Brain microvascular endothelial cell (primary cell): ENCODE measurements around the gene HACD3.

ENCODE experiments used
- DNase-seq: peaks from one replicate; pipeline ENCODE4 v3.0.0-alpha.2; 2020
- H3K27ac ChIP-seq: fragments of 250-450 bp; sonication (Bioruptor Pico); 2 replicates; pipeline ENCODE4 v1.5.1; 2020; ENCODE audit warnings: mild to moderate bottlenecking, moderate library complexity
- H3K27me3 ChIP-seq: fragments of 250-450 bp; sonication (Bioruptor Pico); replicated peaks from 2 replicates; pipeline ENCODE4 v1.5.1; 2020; ENCODE audit warnings: mild to moderate bottlenecking
- H3K36me3 ChIP-seq: fragments of 250-450 bp; sonication (Bioruptor Pico); replicated peaks from 2 replicates; pipeline ENCODE4 v1.5.1; 2020; ENCODE audit warnings: mild to moderate bottlenecking
- H3K4me3 ChIP-seq: 2 replicates; pipeline ENCODE4 v1.5.1; 2011; ENCODE audit warnings: low read depth, mild to moderate bottlenecking, control low read depth, low read length, moderate library complexity
- in situ Hi-C: cut with HindIII; loops from 2 replicates; pipeline ENCODE4 v1.10.0; 2017; ENCODE audit warnings: low sequenced_read_pairs, low pct_ligation_motif_present
- TF ChIP-seq, protein P1 (sequence below): IDR thresholded peaks from 2 replicates; pipeline ENCODE4 v1.5.1; 2011; ENCODE audit warnings: low read depth, mild to moderate bottlenecking, moderate library complexity, low read length, control low read depth, inconsistent platforms; ENCODE audit errors: missing control alignments

HACD3 gene

DNA sequence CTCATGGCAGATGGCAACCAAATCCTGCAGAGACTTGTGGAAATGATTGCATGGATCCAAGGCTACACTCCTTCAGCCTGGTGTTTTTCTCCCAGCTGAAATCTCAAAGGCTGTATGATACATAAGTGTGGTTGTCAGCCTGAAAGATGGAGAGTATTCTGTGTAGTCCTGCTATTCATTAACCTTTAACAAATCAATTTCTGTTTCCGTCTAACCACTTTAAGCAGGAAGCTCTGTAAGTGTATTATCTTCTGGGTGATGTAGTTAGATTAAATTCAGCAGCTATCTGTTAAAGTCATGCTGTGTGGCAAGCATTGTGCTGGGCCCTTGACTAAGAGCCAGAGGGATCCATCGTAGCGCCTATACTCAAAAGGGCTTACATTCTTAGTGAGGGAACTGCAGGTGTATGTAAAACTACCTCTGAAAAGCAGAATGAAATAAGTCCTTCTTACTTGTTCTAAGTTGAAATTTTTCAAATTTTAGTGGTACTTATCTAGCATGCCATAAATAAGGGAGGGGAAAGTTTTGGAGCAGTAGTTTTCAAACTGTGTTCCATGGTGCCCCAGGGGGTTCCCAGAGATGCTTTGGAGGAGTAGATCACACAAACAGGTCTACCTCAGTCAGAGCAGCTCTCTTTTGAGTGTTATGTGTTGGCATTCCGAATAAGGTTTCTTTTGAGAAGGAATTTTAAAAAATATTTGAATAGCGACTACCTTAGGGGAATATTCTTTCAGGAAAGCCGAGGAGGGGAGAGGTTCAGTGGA, 28.9 kb downstream of the HACD3 start:
- DNase-seq, result no peak
- Histone ChIP-seq H3K36me3 (peaks cover 21% of the 10 kb centered on the region), H3K27ac (no peak overlapping the region), H3K27me3 (no peaks in the 10 kb centered on the region), H3K4me3 (no peak overlapping the region)
- in situ Hi-C loops, result no loop called here
- TF ChIP-seq, protein P1, sequence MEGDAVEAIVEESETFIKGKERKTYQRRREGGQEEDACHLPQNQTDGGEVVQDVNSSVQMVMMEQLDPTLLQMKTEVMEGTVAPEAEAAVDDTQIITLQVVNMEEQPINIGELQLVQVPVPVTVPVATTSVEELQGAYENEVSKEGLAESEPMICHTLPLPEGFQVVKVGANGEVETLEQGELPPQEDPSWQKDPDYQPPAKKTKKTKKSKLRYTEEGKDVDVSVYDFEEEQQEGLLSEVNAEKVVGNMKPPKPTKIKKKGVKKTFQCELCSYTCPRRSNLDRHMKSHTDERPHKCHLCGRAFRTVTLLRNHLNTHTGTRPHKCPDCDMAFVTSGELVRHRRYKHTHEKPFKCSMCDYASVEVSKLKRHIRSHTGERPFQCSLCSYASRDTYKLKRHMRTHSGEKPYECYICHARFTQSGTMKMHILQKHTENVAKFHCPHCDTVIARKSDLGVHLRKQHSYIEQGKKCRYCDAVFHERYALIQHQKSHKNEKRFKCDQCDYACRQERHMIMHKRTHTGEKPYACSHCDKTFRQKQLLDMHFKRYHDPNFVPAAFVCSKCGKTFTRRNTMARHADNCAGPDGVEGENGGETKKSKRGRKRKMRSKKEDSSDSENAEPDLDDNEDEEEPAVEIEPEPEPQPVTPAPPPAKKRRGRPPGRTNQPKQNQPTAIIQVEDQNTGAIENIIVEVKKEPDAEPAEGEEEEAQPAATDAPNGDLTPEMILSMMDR, result no peak

DNA sequence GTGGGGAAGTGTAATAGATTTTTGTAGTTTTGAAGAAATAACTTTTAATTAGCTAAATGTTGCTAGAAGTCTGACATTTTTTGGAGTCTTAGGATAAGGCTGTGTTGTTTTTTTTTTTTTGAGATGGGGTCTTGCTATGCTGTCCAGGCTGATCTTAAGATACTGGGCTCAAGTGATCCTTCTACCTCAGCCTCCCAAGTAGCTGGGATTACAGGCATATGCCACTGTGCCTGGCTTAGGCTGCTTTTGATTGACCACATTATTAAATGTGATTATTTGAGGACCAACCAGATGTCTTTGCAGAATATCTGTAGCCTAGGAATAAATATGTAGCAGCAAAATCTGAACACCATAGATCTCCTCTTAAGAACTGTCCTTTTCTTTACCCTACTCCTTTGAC, 29.7 kb downstream of the HACD3 start:
- Histone ChIP-seq H3K4me3 (no peak overlapping the region), H3K27ac (no peak overlapping the region), H3K27me3 (no peaks in the 10 kb centered on the region), H3K36me3 (peaks cover 27% of the 10 kb centered on the region)
- DNase-seq, result no peak
- TF ChIP-seq, protein P1, result no peak
- in situ Hi-C loops, result no loop called here

DNA sequence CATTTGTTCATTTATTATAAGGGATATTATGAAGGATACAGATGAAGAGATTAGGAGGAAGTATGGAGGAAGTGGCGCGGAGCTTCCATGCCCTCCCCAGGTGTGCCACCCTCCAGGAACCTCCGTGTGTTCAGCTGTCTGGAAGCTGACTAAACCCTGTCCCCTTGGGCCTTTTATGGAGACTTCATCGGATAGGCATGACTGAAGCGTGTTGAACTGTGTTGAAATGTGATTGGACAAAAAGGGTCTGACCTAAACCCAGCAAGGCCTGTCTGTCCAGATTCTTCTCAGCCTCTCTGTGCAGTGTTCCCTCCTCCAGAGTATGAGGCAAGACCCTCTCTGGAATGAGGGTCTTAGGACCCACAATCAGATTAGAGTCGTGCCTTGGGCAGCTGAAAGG, 31.7 kb downstream of the HACD3 start:
- in situ Hi-C loops, result no loop called here
- H3K27ac ChIP-seq, result no peak overlapping the region
- peaks cover 31% of the 10 kb centered on the region for H3K36me3 ChIP-seq
- no peak overlapping the region for H3K4me3 ChIP-seq
- H3K27me3 ChIP-seq, result no peaks in the 10 kb centered on the region
- DNase-seq, result no peak
- TF ChIP-seq, protein P1, result no peak

DNA sequence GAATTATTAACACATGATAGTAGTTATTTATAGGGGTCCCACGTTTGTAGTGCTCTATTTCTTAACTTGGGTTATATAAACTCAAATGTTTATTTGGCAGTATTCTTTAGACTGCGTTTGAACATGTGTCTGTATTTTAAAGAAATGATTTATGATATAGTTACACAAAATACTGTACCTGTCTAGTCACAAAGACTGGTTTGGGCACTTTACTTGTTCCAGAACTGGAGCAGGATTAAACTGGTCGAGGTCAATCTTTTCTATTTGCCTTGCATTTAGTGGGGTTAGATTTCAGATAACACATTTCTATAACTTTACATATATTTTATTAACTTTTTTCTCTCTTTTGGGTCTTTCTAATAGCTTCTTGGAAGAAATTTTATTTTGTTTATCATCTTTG, 39.5 kb downstream of the HACD3 start:
- in situ Hi-C loops, result no loop called here
- Histone ChIP-seq H3K27me3 (no peaks in the 10 kb centered on the region), H3K36me3 (peaks cover 34% of the 10 kb centered on the region), H3K27ac (no peak overlapping the region), H3K4me3 (no peak overlapping the region)
- TF ChIP-seq, protein P1, result no peak
- no peak for DNase-seq

DNA sequence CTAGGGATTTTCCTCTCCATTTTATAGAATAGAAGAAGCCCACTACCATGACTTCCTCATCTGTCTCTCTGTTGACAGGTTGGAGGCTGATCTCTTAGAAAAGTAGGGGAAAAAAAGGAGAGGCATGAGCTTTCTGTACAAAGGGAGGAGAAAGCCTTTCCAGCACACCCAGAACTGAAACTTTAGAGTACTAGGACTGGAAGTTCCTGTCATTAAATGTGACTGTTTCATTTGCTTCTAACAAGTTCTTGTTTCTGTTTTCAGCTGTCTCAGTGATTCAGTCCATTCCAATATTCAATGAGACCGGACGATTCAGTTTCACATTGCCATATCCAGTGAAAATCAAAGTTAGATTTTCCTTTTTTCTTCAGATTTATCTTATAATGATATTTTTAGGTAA, 41.7 kb downstream of the HACD3 start:
- H3K36me3 ChIP-seq, result peaks cover 25% of the 10 kb centered on the region
- no peak for DNase-seq
- in situ Hi-C loops, result no loop called here
- no peaks in the 10 kb centered on the region for H3K27me3 ChIP-seq
- no peak overlapping the region for H3K27ac ChIP-seq
- H3K4me3 ChIP-seq, result no peak overlapping the region
- TF ChIP-seq, protein P1, result no peak

DNA sequence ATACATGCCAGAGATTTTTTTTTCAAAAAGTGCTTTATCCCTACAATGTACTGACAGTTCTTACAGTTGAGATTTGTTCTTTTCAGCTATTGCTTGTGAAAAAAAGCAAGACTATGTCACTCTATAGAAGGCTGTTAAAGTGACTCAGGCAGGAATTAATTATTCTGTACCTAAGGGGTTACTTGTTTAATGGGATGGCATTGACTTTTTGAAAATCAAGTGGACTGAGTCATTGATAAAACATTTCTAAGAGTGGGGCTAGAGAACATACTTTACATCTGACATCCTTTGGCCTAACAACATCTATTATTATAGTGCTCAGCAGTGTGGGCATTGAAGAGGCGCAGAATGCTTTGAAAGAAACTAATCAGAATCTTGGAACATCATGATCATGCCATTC, 46.4 kb downstream of the HACD3 start:
- TF ChIP-seq, protein P1, result no peak

More for the DNA sequence above, 46.4 kb downstream of the HACD3 start:
- Histone ChIP-seq H3K27me3 (no peaks in the 10 kb centered on the region), H3K36me3 (peaks cover 25% of the 10 kb centered on the region), H3K4me3 (no peak overlapping the region), H3K27ac (peak overlapping the region; percentile 41)
- in situ Hi-C loops, result no loop called here
- DNase-seq, result peak; percentile 33
